Esophagus muscularis mucosa (tissue), 4 donors: Measurements from ENCODE around the gene MRPL19.

Experiments used
- CTCF ChIP-seq, 3 experiments: fragments of 200-600 bp in 2 of 3; fragments of 450-650 bp in 1 of 3; sonication (generic) in 2 of 3; IDR thresholded peaks; one replicate each; pipeline ENCODE4 v1.5.1; 2017 to 2019; ENCODE audit warnings: antibody characterized with exemption in 3 of 3, mild to moderate bottlenecking in 2 of 3, moderate library complexity in 1 of 3
- EP300 ChIP-seq: sonication (generic); formaldehyde crosslinking; IDR thresholded peaks from one replicate; pipeline ENCODE4 v1.6.1; 2017; ENCODE audit warnings: antibody characterized with exemption
- POLR2A ChIP-seq: fragments of 450-650 bp; IDR thresholded peaks from one replicate; pipeline ENCODE4 v1.6.1; 2017; ENCODE audit warnings: antibody characterized with exemption, moderate library complexity, mild to moderate bottlenecking, low read depth

- TF ChIP-seq CTCF (IDR thresholded peaks at IDR 0.05) (no peak), POLR2A (no peak), EP300 (no peak)
These were observed 940 bp upstream of the MRPL19 start for GRCh38 chr2:75645643-75646042.
